RWPE2 (cell line): Measurements from ENCODE around the gene UGP2.

Experiments used
- ATAC-seq: fragments of 200-7000 bp; cut with Tn5 transposase; 3 replicates; pipeline ENCODE4 v1.9.1; 2021; ENCODE audit warnings: low read depth
- DNase-seq: peaks from one replicate; pipeline ENCODE4 v3.0.0-alpha.2; 2020; ENCODE audit warnings: low spot score
- H3K27ac ChIP-seq: fragments of 450-650 bp; 2 replicates; pipeline ENCODE4 v1.5.1; 2017; ENCODE audit warnings: mild to moderate bottlenecking; ENCODE audit not compliant: poor library complexity, severe bottlenecking
- H3K27me3 ChIP-seq: fragments of 250-450 bp; sonication (Bioruptor Pico); 2 replicates; pipeline ENCODE4 v1.5.1; 2021; ENCODE audit warnings: mild to moderate bottlenecking, moderate library complexity; ENCODE audit not compliant: insufficient read depth, poor library complexity, severe bottlenecking
- H3K36me3 ChIP-seq: fragments of 250-450 bp; sonication (Bioruptor Pico); 2 replicates; pipeline ENCODE4 v1.5.1; 2020; ENCODE audit warnings: low read depth, mild to moderate bottlenecking, moderate library complexity
- H3K4me1 ChIP-seq: fragments of 250-450 bp; sonication (Bioruptor Pico); 2 replicates; pipeline ENCODE4 v1.5.1; 2021; ENCODE audit warnings: mild to moderate bottlenecking, moderate library complexity; ENCODE audit not compliant: insufficient read depth, poor library complexity, severe bottlenecking
- H3K4me3 ChIP-seq: fragments of 250-450 bp; sonication (Bioruptor Pico); 2 replicates; pipeline ENCODE4 v1.5.1; 2021; ENCODE audit warnings: mild to moderate bottlenecking, moderate library complexity; ENCODE audit not compliant: severe bottlenecking
- H3K9me3 ChIP-seq: fragments of 250-450 bp; sonication (Bioruptor Pico); 2 replicates; pipeline ENCODE4 v1.5.1; 2021; ENCODE audit warnings: mild to moderate bottlenecking, moderate library complexity; ENCODE audit not compliant: severe bottlenecking
- TF ChIP-seq, protein P1 (sequence below): fragments of 450-650 bp; IDR thresholded peaks from one replicate; pipeline ENCODE4 v1.5.1; 2017; ENCODE audit warnings: mild to moderate bottlenecking, moderate library complexity; ENCODE audit not compliant: poor library complexity, severe bottlenecking

UGP2 gene

DNA sequence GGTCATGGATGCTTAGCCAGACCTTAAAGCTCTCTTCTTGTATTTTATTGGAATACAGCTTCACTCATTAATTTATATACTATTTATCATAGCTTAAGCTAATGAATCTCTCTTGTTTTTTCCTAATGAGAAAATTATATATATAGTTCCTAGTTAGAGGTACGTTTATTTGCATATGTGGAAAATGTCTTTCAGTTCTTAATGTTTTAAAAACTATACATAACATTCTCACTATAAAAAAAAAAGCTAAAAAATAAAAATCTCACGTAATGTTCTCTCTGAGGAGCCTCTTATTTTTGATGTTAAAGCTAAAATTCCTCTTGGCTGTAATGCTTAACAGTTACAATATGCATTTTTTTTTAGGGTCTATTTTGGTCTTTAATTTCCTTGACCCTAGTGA lies 16.6 kb downstream of the UGP2 start:
- TF ChIP-seq, protein P1, sequence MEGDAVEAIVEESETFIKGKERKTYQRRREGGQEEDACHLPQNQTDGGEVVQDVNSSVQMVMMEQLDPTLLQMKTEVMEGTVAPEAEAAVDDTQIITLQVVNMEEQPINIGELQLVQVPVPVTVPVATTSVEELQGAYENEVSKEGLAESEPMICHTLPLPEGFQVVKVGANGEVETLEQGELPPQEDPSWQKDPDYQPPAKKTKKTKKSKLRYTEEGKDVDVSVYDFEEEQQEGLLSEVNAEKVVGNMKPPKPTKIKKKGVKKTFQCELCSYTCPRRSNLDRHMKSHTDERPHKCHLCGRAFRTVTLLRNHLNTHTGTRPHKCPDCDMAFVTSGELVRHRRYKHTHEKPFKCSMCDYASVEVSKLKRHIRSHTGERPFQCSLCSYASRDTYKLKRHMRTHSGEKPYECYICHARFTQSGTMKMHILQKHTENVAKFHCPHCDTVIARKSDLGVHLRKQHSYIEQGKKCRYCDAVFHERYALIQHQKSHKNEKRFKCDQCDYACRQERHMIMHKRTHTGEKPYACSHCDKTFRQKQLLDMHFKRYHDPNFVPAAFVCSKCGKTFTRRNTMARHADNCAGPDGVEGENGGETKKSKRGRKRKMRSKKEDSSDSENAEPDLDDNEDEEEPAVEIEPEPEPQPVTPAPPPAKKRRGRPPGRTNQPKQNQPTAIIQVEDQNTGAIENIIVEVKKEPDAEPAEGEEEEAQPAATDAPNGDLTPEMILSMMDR = no peak
- Histone ChIP-seq H3K4me1 (peaks cover 15% of the 10 kb centered on the region), H3K27me3 (no peaks in the 10 kb centered on the region), H3K27ac (no peak overlapping the region), H3K4me3 (no peak overlapping the region), H3K36me3 (peaks cover 64% of the 10 kb centered on the region), H3K9me3 (no peaks in the 10 kb centered on the region)
- ATAC-seq (no peak), DNase-seq (no peak)

DNA sequence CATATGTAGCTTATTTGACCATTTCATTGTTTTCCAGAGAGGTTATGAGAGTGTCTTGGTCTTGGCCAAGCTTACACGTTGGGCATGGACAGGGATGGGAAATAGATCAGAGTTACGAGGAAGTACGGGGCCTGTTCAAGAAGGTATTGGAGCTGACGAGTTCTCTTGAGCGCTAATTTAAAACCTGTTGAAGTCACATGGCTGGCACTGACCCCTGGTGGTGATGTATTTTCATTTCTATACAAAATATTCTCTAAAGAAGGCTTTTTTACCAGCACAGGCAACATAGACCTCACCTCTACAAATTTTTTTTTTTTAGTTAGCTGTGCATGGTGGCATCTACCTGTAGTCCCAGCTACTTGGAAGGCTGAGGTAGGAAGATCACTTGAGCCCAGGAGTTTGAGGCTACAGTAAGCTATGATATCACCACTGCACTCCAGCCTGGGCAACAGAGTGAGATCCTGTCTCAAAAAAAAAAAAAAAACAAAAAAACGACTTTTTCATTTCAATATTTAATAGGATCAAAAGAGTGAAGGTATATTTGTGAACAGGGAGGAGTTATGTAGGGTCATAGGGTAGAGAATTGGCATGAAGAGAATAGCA lies 19.6 kb downstream of the UGP2 start:
- no peaks in the 10 kb centered on the region for H3K9me3 ChIP-seq
- peaks cover 78% of the 10 kb centered on the region for H3K36me3 ChIP-seq
- H3K4me3 ChIP-seq = no peak overlapping the region
- DNase-seq (no peak), ATAC-seq (no peak)
- peak overlapping the region; percentile 76 for H3K27ac ChIP-seq
- TF ChIP-seq, protein P1 = peak; percentile 74
- H3K4me1 ChIP-seq = peaks cover 29% of the 10 kb centered on the region
- H3K27me3 ChIP-seq = no peaks in the 10 kb centered on the region

DNA sequence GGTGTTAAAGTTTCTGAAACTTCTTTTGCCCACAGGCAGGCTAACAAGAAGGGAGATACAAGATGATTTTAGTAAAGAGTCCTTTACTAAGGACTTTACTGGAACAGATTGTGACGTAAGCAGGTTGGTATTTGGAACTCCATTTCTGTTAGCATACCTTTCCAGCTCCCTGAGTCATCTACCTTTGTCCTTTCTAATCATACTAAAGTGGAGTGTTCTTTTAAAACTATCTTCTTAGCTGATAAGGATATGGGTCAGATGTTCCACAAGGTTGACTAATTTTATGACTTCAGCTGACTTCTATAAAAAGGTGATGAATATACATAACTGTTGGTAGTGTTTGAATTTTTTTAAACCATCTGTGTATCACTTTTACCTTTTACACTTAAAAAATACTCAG lies 21.1 kb downstream of the UGP2 start:
- peaks cover 44% of the 10 kb centered on the region for H3K4me1 ChIP-seq
- H3K36me3 ChIP-seq = peaks cover 73% of the 10 kb centered on the region
- no peaks in the 10 kb centered on the region for H3K27me3 ChIP-seq
- peak overlapping the region; percentile 76 for H3K27ac ChIP-seq
- no peak for DNase-seq
- H3K4me3 ChIP-seq = no peak overlapping the region
- ATAC-seq = peak; percentile 88
- H3K9me3 ChIP-seq = no peaks in the 10 kb centered on the region
- TF ChIP-seq, protein P1 = no peak

DNA sequence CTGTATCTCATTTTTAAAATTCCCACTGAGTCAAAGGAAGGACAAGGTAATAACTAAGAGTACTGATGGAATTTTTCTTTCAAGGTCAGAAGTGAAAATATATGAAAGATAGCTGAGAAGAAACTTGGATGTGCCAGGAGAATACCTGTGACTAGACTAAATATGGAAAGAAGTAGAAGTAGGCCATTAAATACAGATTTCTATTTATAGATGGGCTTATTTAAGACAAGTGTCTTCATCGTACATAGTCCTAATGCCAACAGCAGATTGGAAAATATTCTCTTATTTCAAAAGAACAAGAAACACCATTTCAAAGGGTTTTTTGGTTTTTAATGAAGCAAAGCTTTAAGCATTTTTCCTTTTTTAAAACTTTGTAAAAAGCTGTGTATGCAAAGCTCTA lies 22.0 kb downstream of the UGP2 start:
- ATAC-seq (no peak), DNase-seq (no peak)
- Histone ChIP-seq H3K4me1 (peaks cover 44% of the 10 kb centered on the region), H3K27me3 (no peaks in the 10 kb centered on the region), H3K36me3 (peaks cover 67% of the 10 kb centered on the region), H3K27ac (peak overlapping the region; percentile 76), H3K4me3 (no peak overlapping the region), H3K9me3 (no peaks in the 10 kb centered on the region)
- TF ChIP-seq, protein P1 = no peak

DNA sequence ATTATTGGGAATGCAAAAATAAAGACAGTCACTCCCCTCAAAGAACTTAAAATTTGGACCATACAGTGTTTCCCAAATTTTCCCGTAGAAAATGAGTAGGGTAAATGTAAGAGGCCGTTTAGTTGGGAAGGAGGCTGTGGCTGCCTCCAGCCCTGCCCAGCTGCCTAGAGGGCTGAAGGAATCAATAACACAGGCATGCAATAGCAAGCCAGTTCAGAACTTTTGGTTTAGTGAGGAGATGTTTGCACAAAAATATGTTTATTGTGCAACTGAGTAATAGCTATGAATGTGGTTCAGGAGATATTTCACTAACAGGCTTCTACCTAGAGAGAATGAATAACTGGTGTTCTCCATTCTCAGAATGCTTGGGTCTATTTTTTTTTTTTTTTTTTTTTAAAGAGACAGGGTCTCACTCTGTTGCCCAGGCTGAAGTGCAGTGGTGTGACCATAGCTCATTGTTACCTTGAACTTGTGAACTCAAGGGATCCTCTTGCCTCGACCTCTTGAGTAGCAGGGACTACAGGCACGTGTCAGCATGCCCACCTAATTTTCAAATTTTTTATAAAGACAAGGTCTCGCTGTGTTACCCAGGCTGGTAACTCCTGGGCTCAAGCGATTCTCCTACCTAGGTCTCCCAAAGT lies 23.6 kb downstream of the UGP2 start:
- Histone ChIP-seq H3K27ac (no peak overlapping the region), H3K27me3 (no peaks in the 10 kb centered on the region), H3K4me3 (no peak overlapping the region), H3K9me3 (no peaks in the 10 kb centered on the region), H3K36me3 (peaks cover 58% of the 10 kb centered on the region), H3K4me1 (peaks cover 45% of the 10 kb centered on the region)
- ATAC-seq (peak; percentile 33; the same call in 2 of the 3 replicates), DNase-seq (no peak)
- TF ChIP-seq, protein P1 = no peak
